PC-9 (cell line): ENCODE results near the gene POMT1.

Source experiments
- CTCF ChIP-seq: fragments of 200-600 bp; sonication (generic); conservative IDR thresholded peaks from 2 replicates; pipeline ENCODE4 v1.6.1; 2017; ENCODE audit warnings: mixed run types, antibody characterized with exemption, mild to moderate bottlenecking, moderate library complexity
- EZH2 ChIP-seq: fragments of 200-600 bp; sonication (generic); IDR thresholded peaks from 2 replicates; pipeline ENCODE4 v1.8.0; 2017; ENCODE audit warnings: antibody characterized with exemption, low read depth

- TF ChIP-seq CTCF, result no peak
- TF ChIP-seq EZH2, result no peak
These were observed 56.8 kb downstream of the POMT1 start for GRCh38 chr9:131559421-131560000.
